RPMI7951 (cell line): ENCODE results near the gene AASDH. TPM values are rescaled to one million over a fixed set of nuclear protein-coding genes. Genes with fewer than 3 reads are reported as not detected.

Experiments used
- DNase-seq: peaks from one replicate; pipeline ENCODE4 v3.0.0-alpha.2; 2012; ENCODE audit warnings: low read depth
- total RNA-seq: library from RNA; depleted of rRNA; stranded (reverse); fragments of >200 nt; shearing (Covaris generic); gene quantifications from 2 replicates; pipeline ENCODE4 v1.2.3, GENCODE V29; 2014; rRNA removed

Gene AASDH
- total RNA-seq, result 10.0 and 10.2 TPM in 2 replicates

- DNase-seq, result peak; percentile 89
These were observed at the start of gene AASDH for GRCh38 chr4:56387023-56388001. TSS of gene AASDH (minus strand) at chr4:56387491. CDS start at chr4:56384299, 3,192 bp downstream.

GRCh38 chr4:56435140-56435926, 48.0 kb upstream of the AASDH start, which contains the start of gene PPAT:
TSS of gene PPAT (minus strand) at chr4:56435615. CDS start at chr4:56435477, 138 bp downstream.
- DNase-seq, result peak; percentile 95

GRCh38 chr4:56434599-56435139, 47.4 kb upstream of the AASDH start:
- peak; percentile 64 for DNase-seq

GRCh38 chr4:56433280-56433679, 46.0 kb upstream of the AASDH start:
- DNase-seq, result no peak

- DNase-seq, result no peak
These were observed 42.9 kb upstream of the AASDH start for GRCh38 chr4:56430203-56430602.

GRCh38 chr4:56427179-56427578, 39.9 kb upstream of the AASDH start:
- no peak for DNase-seq

- DNase-seq, result no peak
These were observed 39.0 kb upstream of the AASDH start for GRCh38 chr4:56426273-56426672.

- no peak for DNase-seq
These were observed 38.2 kb upstream of the AASDH start for GRCh38 chr4:56425518-56425917.

GRCh38 chr4:56424697-56425514, 37.6 kb upstream of the AASDH start:
- DNase-seq, result peak; percentile 20

GRCh38 chr4:56424176-56424575, 36.9 kb upstream of the AASDH start:
- DNase-seq, result no peak

- DNase-seq, result no peak
These were observed 30.1 kb upstream of the AASDH start for GRCh38 chr4:56417396-56417795.

GRCh38 chr4:56416349-56416748, 29.1 kb upstream of the AASDH start:
- DNase-seq, result no peak

- peak; percentile 66 for DNase-seq
These were observed 26.9 kb upstream of the AASDH start for GRCh38 chr4:56414135-56414670.

- peak; percentile 96 for DNase-seq
These were observed 23.2 kb upstream of the AASDH start for GRCh38 chr4:56410247-56411062.

- DNase-seq, result no peak
These were observed 22.3 kb upstream of the AASDH start for GRCh38 chr4:56409511-56410090.

- no peak for DNase-seq
These were observed 21.7 kb upstream of the AASDH start for GRCh38 chr4:56408978-56409377.

GRCh38 chr4:56406151-56406550, 18.9 kb upstream of the AASDH start:
- DNase-seq, result no peak

- DNase-seq, result no peak
These were observed 17.7 kb upstream of the AASDH start for GRCh38 chr4:56405016-56405415.

- no peak for DNase-seq
These were observed 13.3 kb upstream of the AASDH start for GRCh38 chr4:56400560-56400959.

GRCh38 chr4:56391270-56391669, 4.0 kb upstream of the AASDH start:
- no peak for DNase-seq
